ENCODE measurements around the gene TCEAL1.
"Not testable (repeated sequence)": the region's sequence is repeated elsewhere in the genome, so short reads cannot be mapped to it uniquely, and the experiment has no call there.

The TCEAL1 gene

DNA sequence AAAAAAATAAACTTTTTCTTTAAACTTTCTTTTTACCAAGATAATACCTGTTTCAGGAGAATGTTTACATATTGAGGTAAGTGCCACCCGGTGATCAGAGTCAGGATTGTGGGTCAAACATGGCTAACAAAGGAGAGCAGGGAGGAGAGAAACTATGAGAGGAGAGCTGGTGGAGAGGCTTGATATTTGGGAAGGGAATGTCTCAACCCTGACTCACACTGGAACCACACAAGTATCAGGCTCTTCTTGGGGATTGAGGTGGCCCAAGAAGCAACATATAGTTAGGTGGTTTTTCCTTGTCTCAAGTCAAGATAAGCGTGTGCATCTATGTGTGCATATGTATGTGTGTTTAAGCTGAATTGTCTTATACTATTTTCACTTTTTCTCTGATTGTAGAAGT, 6.7 kb downstream of the TCEAL1 start:
- no peak overlapping the region for H3K4me3 ChIP-seq (ENCODE audit: low read depth, low read length, poor library complexity, severe bottlenecking)
- H3K27me3 ChIP-seq (ENCODE audit: insufficient read depth, low read length): no peaks in the 10 kb centered on the region
- H3K79me2 ChIP-seq (ENCODE audit: insufficient read depth, low read length): no peaks in the 10 kb centered on the region
- no peak overlapping the region for H3K9ac ChIP-seq (ENCODE audit: low read length)
- H3K9me3 ChIP-seq (ENCODE audit: low read length): no peaks in the 10 kb centered on the region
- no peaks in the 10 kb centered on the region for H3F3A ChIP-seq (ENCODE audit: insufficient read depth, low read length)
- no peaks in the 10 kb centered on the region for H3K9me2 ChIP-seq (ENCODE audit: low read depth, low read length)
- TF ChIP-seq, protein P1, sequence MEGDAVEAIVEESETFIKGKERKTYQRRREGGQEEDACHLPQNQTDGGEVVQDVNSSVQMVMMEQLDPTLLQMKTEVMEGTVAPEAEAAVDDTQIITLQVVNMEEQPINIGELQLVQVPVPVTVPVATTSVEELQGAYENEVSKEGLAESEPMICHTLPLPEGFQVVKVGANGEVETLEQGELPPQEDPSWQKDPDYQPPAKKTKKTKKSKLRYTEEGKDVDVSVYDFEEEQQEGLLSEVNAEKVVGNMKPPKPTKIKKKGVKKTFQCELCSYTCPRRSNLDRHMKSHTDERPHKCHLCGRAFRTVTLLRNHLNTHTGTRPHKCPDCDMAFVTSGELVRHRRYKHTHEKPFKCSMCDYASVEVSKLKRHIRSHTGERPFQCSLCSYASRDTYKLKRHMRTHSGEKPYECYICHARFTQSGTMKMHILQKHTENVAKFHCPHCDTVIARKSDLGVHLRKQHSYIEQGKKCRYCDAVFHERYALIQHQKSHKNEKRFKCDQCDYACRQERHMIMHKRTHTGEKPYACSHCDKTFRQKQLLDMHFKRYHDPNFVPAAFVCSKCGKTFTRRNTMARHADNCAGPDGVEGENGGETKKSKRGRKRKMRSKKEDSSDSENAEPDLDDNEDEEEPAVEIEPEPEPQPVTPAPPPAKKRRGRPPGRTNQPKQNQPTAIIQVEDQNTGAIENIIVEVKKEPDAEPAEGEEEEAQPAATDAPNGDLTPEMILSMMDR (IDR thresholded peaks at IDR 0.05; ENCODE audit: low read length): no peak
- TF ChIP-seq EZH2 (IDR thresholded peaks at IDR 0.05; ENCODE audit: borderline replicate concordance, low read length): no peak
- no peaks in the 10 kb centered on the region for H4K20me1 ChIP-seq (ENCODE audit: insufficient read depth, low read length)
- no peak overlapping the region for H3K27ac ChIP-seq (ENCODE audit: low read depth, low read length, poor library complexity, severe bottlenecking)
- H3K4me2 ChIP-seq (ENCODE audit: low read length): no peak overlapping the region
- H3K4me1 ChIP-seq (ENCODE audit: insufficient read depth, low read length, severe bottlenecking): no peaks in the 10 kb centered on the region
- no peaks in the 10 kb centered on the region for H3K36me3 ChIP-seq (ENCODE audit: insufficient read depth, low read length)
- no peak overlapping the region for H2AFZ ChIP-seq (ENCODE audit: low read length)

DNA sequence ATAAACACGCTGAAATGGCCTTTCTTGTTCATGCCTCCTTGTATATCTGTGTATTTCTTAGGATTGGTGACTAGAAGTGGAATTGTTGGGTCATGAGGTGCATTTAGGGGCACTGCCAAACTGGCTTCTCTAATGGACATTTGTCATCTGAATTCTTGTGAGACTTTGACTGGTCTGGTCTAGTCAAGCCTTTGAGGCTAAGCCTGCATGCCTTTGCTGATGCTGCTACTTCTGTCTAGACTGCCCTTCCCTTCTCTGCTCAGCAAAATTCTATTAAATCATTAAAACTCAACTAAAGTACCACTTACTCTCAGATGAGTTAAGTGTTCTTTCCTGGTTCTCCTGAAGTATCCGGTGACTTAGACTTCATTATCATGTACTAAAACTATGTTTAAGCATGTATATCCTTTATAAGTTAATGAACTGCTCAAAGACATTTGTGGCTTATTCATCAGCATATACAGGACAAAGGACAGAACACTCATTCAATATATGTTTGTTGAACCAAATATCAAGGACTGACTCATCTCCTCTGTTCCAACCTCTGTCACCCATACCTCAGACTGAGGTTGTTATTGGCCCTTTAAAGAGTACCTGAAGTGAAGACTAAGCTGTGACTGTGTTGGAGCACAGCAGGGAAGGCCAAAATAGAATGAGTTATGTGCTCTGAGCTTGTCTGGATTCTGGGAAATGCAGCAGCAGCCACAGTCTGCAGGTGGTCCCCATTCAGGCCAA, 9.0 kb downstream of the TCEAL1 start:
- no peak overlapping the region for H3K4me2 ChIP-seq (ENCODE audit: low read length)
- no peak for TF ChIP-seq EZH2 (IDR thresholded peaks at IDR 0.05; ENCODE audit: borderline replicate concordance, low read length)
- TF ChIP-seq, protein P1 (IDR thresholded peaks at IDR 0.05; ENCODE audit: low read length): no peak
- no peak overlapping the region for H3K9ac ChIP-seq (ENCODE audit: low read length)
- H3K79me2 ChIP-seq (ENCODE audit: insufficient read depth, low read length): no peaks in the 10 kb centered on the region
- no peaks in the 10 kb centered on the region for H3K9me3 ChIP-seq (ENCODE audit: low read length)
- no peaks in the 10 kb centered on the region for H3K9me2 ChIP-seq (ENCODE audit: low read depth, low read length)
- H3K4me1 ChIP-seq (ENCODE audit: insufficient read depth, low read length, severe bottlenecking): no peaks in the 10 kb centered on the region
- no peak overlapping the region for H3K27ac ChIP-seq (ENCODE audit: low read depth, low read length, poor library complexity, severe bottlenecking)
- no peaks in the 10 kb centered on the region for H3K27me3 ChIP-seq (ENCODE audit: insufficient read depth, low read length)
- no peak overlapping the region for H2AFZ ChIP-seq (ENCODE audit: low read length)
- no peaks in the 10 kb centered on the region for H3F3A ChIP-seq (ENCODE audit: insufficient read depth, low read length)
- H3K36me3 ChIP-seq (ENCODE audit: insufficient read depth, low read length): no peaks in the 10 kb centered on the region
- H3K4me3 ChIP-seq (ENCODE audit: low read depth, low read length, poor library complexity, severe bottlenecking): no peak overlapping the region
- H4K20me1 ChIP-seq (ENCODE audit: insufficient read depth, low read length): no peaks in the 10 kb centered on the region

- H3K4me1 ChIP-seq (ENCODE audit: insufficient read depth, low read length, severe bottlenecking); H2AFZ ChIP-seq (ENCODE audit: low read length); H3K36me3 ChIP-seq (ENCODE audit: insufficient read depth, low read length); H3K9ac ChIP-seq (ENCODE audit: low read length); H3K27me3 ChIP-seq (ENCODE audit: insufficient read depth, low read length); H3K4me3 ChIP-seq (ENCODE audit: low read depth, low read length, poor library complexity, severe bottlenecking); H3F3A ChIP-seq (ENCODE audit: insufficient read depth, low read length); H3K9me2 ChIP-seq (ENCODE audit: low read depth, low read length); H3K27ac ChIP-seq (ENCODE audit: low read depth, low read length, poor library complexity, severe bottlenecking); H4K20me1 ChIP-seq (ENCODE audit: insufficient read depth, low read length); H3K4me2 ChIP-seq (ENCODE audit: low read length); H3K9me3 ChIP-seq (ENCODE audit: low read length); H3K79me2 ChIP-seq (ENCODE audit: insufficient read depth, low read length): not testable (repeated sequence)
Observed at GRCh38 chrX:103638479-103639346, 9.9 kb downstream of the TCEAL1 start.

All from OCI-LY1 (cell line).